Measurements from ENCODE around the gene ZNF611.

DNA sequence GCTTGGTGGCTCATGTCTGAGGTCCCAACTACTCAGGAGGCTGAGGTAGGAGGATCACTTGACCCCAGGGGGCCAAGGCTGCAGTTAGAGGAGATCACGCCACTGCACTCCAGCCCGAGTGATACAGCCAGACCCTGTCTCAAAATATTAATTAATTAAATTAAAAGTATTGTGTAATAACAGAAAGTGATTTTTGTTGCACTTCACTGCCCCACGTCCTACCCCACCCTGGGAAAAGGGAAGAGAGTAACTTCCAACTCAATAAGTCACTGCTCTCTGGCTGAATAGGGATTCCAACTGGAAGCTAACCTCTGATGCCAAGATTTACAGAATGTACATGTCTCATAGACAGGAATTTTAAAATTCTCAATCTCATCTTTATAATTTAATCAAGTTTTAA is 47.2 kb downstream of the ZNF611 start:
- TF ChIP-seq, protein P1, sequence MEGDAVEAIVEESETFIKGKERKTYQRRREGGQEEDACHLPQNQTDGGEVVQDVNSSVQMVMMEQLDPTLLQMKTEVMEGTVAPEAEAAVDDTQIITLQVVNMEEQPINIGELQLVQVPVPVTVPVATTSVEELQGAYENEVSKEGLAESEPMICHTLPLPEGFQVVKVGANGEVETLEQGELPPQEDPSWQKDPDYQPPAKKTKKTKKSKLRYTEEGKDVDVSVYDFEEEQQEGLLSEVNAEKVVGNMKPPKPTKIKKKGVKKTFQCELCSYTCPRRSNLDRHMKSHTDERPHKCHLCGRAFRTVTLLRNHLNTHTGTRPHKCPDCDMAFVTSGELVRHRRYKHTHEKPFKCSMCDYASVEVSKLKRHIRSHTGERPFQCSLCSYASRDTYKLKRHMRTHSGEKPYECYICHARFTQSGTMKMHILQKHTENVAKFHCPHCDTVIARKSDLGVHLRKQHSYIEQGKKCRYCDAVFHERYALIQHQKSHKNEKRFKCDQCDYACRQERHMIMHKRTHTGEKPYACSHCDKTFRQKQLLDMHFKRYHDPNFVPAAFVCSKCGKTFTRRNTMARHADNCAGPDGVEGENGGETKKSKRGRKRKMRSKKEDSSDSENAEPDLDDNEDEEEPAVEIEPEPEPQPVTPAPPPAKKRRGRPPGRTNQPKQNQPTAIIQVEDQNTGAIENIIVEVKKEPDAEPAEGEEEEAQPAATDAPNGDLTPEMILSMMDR (IDR thresholded peaks at IDR 0.05), result no peak
- no peak for TF ChIP-seq POLR2AphosphoS5 (IDR thresholded peaks at IDR 0.05; ENCODE audit: insufficient read depth in 1 of 2, low read depth in 1 of 2)
- TF ChIP-seq POLR2A (IDR thresholded peaks at IDR 0.05), result no peak
